Measurements from ENCODE around the gene PHF2.

PHF2 gene

GRCh38 chr9:93576258-93577077 lies at the start of gene PHF2:
PHF2 (plus strand) TSS chr9:93576584; CDS start chr9:93576774, 190 bp downstream.
- DNase-seq = no peak

- no peak for DNase-seq
These were observed 45.0 kb upstream of the PHF2 start for GRCh38 chr9:93531374-93531773.

DNA sequence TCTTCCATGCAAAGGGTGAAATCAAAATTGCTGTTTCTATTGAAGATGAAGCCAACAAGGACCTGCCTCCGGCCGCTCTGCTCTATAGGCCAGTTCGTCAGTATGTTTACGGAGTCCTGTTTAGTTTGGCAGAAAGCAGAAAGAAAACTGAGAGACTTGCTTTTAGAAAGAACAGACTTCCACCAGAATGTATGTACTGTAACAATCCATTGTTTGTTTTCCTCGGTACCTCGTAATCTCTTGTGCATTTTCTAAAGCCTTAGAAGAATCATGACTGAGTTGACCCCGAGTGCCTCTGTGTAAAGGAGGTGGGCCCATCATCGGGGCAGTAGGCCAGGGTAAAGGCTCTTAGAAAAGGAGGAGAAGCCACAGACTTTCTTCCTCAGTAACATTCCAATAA lies 44.2 kb upstream of the PHF2 start:
- DNase-seq = no peak

GRCh38 chr9:93533863-93534262 lies 42.5 kb upstream of the PHF2 start:
- no peak for DNase-seq

DNA sequence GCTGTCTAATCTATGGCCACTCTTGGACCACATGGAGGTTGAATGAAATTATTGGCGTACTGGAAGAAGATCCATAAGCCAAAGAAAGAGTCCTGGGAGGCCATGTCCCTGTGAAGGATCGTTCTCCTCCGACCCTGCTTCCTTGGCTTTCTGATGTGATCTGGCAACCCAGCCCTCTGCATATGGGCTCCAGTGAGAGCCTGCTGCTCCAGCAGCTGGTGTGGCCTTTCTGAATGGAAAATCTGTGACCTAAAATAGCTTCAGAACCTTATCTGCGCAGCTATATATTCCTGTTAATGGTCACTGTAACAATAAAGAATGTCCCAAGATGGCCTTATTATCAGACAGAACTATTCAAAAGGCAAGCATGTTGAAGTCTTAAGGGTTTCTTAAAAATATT lies 40.2 kb upstream of the PHF2 start:
- DNase-seq = no peak

DNA sequence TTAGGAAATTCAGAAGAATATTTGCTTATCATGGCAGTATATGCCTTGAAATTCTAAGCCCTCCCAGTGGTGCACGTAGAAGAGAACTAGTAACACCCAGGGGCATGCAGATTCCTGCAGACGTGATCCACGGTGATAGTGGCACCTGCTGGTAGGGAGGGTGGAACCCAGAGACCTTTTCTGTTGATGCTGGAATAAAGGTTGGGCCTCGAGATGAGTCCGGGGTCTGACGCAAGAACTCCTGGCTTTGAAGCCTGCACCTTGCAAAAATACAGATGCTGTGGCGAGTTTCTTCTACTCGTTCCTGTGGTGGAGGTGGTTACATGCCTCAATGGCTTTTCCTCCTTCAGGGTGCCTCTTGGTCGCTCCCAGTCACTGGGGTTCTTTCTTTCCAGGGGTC lies 39.5 kb upstream of the PHF2 start:
- DNase-seq = no peak

- DNase-seq = no peak
These were observed 36.1 kb upstream of the PHF2 start for GRCh38 chr9:93540305-93540704.

- no peak for DNase-seq
These were observed 35.4 kb upstream of the PHF2 start for GRCh38 chr9:93541005-93541404.

- DNase-seq = no peak
These were observed 34.6 kb upstream of the PHF2 start for GRCh38 chr9:93541581-93542349.

- DNase-seq = no peak
These were observed 33.3 kb upstream of the PHF2 start for GRCh38 chr9:93543117-93543516.

GRCh38 chr9:93546356-93546755 lies 30.0 kb upstream of the PHF2 start:
- no peak for DNase-seq

DNA sequence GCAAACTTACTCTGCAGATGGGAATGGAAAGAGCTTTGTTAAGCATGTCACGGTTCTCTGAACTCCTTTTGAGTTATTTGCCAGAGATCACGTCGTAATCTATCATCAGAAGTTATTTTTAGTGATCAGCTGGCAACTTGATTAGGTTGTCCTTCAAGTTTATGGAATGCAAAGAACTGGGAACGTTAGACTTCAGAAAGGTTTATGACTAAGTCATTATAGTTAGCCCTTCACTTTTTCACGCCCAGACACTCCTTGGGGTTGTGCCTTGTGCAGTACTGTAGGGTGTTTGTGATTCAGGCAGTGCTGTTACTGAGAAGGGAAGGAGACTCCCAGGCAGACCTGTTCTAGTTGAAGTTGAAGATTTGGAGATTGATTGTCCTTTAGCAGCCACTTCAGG lies 26.8 kb upstream of the PHF2 start:
- DNase-seq = no peak

- no peak for DNase-seq
These were observed 23.5 kb upstream of the PHF2 start for GRCh38 chr9:93552923-93553322.

DNA sequence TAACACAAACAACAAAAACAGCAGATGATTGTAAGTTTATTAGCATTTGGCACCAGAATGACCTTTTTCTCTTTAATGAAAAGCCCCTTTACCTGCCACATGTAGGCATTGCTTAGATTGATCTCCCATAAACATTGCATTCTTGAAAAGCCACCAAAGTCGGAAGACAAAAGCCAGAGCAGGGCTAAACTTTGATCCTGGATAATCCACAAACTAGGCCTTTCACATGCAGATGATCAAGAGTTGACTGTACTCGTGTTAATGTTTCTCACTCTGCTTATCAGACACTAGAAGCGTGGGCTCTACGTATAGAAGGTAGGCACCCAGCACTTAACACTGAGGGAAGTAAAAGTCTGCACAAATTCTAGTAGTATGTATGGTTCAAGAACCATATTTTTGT lies 21.0 kb upstream of the PHF2 start:
- DNase-seq = no peak

GRCh38 chr9:93557366-93558137 lies 18.8 kb upstream of the PHF2 start:
- DNase-seq = no peak

DNA sequence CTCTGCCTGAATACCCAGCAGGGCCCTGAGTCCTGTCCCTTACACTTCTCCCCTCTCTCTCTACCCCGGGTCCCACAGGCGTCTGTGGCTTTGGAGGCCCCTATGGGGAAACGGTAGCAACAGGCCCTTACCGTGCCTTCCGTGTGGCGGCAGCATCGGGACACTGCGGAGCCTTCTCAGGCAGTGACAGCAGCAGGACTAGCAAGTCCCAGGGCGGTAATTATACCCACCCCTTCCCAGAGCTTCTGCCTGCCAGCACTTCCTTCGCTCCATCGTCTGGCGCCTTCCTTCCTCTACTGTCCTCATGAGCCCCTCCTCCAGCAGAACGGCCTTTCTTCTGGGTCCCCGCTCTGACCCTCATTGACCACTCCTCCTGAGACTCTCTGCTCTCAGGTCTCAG lies 17.9 kb upstream of the PHF2 start:
- no peak for DNase-seq

DNA sequence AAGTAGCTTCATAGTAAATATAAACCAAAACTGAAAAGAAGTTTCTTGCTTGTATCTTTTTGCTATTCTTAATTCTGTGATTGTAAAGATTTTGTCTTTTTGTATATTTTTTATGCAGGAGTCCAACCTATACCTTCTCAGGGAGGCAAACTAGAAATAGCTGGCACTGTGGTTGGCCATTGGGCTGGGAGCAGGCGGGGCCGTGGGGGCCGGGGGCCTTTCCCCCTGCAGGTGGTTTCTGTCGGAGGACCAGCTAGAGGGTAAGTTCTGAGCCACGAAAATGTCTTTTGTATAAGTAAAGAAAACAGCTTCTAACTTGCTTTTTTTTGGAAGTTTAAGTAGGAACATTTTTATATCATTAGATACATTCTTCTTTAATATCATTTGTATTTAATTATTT lies 15.4 kb upstream of the PHF2 start:
- no peak for DNase-seq

- DNase-seq = no peak
These were observed 14.2 kb upstream of the PHF2 start for GRCh38 chr9:93562157-93562556.

GRCh38 chr9:93565089-93565488 lies 11.3 kb upstream of the PHF2 start:
- no peak for DNase-seq

DNA sequence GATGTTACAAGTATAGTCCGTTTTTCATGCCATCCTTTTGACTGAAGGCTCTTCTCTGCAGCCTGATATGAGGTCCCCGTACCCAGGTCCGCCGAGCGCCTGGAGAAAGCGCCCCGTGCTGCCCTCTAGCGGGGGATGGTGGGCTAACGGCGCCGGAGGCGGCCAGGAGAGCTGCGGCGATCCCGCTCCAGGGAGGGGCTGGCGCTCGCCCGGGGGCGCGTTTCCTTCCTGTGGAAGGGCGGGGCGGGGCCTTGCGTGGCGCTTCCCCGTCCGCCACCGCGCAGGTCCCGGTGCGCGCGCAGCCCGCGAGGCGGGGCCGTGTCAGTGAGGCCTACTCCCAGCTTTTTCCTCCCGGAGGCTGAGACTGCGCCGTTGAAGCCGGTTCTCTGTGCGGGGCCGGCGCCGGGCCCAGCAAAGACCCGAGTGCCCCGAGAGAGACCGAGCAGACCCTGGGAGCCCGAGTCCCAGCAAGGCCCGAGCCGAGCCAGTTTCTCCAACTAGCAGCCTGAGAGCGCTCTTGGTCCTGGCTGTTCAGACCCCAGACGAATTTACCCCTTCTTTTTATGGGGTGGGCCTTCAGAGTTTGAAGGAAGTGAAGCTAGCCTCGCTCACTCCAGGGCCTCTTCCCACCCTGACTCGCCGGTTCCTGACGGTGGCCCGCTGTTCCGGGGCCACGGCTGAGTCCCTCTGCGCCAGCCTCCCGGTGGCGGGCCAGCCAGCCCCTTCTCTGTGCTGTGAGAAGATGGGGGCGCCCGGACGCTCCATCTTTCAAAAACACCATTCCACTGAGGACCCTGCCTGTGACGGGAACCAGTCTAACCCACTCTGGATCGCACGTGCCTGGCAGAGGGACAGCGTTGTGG lies 9.7 kb upstream of the PHF2 start:
- peak; percentile 98 for DNase-seq

- no peak for DNase-seq
These were observed 9.0 kb upstream of the PHF2 start for GRCh38 chr9:93567271-93567959.

- DNase-seq = no peak
These were observed 8.2 kb upstream of the PHF2 start for GRCh38 chr9:93568169-93568568.
